HepG2 (cell line): Measurements from ENCODE around the gene HNRNPUL1. TPM values are rescaled to one million over a fixed set of nuclear protein-coding genes. Genes with fewer than 3 reads are reported as not detected.

ENCODE experiments used
- HNF4G ChIP-seq, 2 experiments: sonication (generic) in 1 of 2; formaldehyde crosslinking in 1 of 2; IDR thresholded peaks; 2 replicates each; pipeline versions ENCODE4 v1.4.0 to v1.6.1; 2011 to 2020; ENCODE audit warnings: borderline replicate concordance in 2 of 2, low read depth in 2 of 2, mild to moderate bottlenecking in 2 of 2, low read length in 1 of 2, missing genetic modification reagents in 1 of 2, moderate library complexity in 1 of 2
- IKZF5 ChIP-seq: IDR thresholded peaks from 2 replicates; pipeline ENCODE4 v1.6.1; 2018; ENCODE audit warnings: missing genetic modification reagents, mild to moderate bottlenecking, missing compliant biosample characterization
- MTA1 ChIP-seq: sonication (generic); formaldehyde crosslinking; IDR thresholded peaks from 2 replicates; pipeline ENCODE4 v1.4.0; 2020; ENCODE audit warnings: missing genetic modification reagents, mild to moderate bottlenecking, borderline replicate concordance
- SUZ12 ChIP-seq: fragments of 150-350 bp; IDR thresholded peaks from 2 replicates; pipeline ENCODE4 v1.6.1; 2014; ENCODE audit warnings: low read depth, low read length
- ZBTB21 ChIP-seq: sonication (generic); formaldehyde crosslinking; IDR thresholded peaks from 2 replicates; pipeline ENCODE4 v1.4.0; 2020; ENCODE audit warnings: missing genetic modification reagents
- ZHX2 ChIP-seq, 2 experiments: sonication (generic) in 1 of 2; formaldehyde crosslinking in 1 of 2; IDR thresholded peaks; 2 replicates each; pipeline versions ENCODE4 v1.6.1 to v1.9.0; 2014 to 2022; ENCODE audit warnings: antibody characterized with exemption in 1 of 2, borderline replicate concordance in 1 of 2, inconsistent platforms in 1 of 2, low read depth in 1 of 2, missing genetic modification reagents in 1 of 2
- ZNF350 ChIP-seq: sonication (generic); formaldehyde crosslinking; IDR thresholded peaks from 2 replicates; pipeline ENCODE4 v1.4.0; 2020; ENCODE audit warnings: mild to moderate bottlenecking, low read depth, missing genetic modification reagents, borderline replicate concordance
- ZNF414 ChIP-seq: sonication (generic); formaldehyde crosslinking; IDR thresholded peaks from 2 replicates; pipeline ENCODE4 v1.5.0; 2020; ENCODE audit warnings: missing genetic modification reagents
- ZNF501 ChIP-seq: sonication (generic); formaldehyde crosslinking; IDR thresholded peaks from 2 replicates; pipeline ENCODE4 v1.5.1; 2020; ENCODE audit warnings: mild to moderate bottlenecking, moderate library complexity, missing genetic modification reagents
- ZNF768 ChIP-seq: sonication (generic); formaldehyde crosslinking; IDR thresholded peaks from 2 replicates; pipeline ENCODE4 v1.4.0; 2020; ENCODE audit warnings: missing genetic modification reagents
- ZNF773 ChIP-seq: sonication (generic); formaldehyde crosslinking; IDR thresholded peaks from 2 replicates; pipeline ENCODE4 v1.4.0; 2020; ENCODE audit warnings: missing genetic modification reagents, borderline replicate concordance
- ZNF780A ChIP-seq: sonication (generic); formaldehyde crosslinking; IDR thresholded peaks from 2 replicates; pipeline ENCODE4 v1.8.0; 2022; ENCODE audit warnings: mild to moderate bottlenecking, missing genetic modification reagents, moderate library complexity
- ZNF788 ChIP-seq: sonication (generic); formaldehyde crosslinking; IDR thresholded peaks from 2 replicates; pipeline ENCODE4 v1.5.0; 2020; ENCODE audit warnings: mild to moderate bottlenecking, missing genetic modification reagents, borderline replicate concordance
- polyA plus RNA-seq, 8 experiments: library from polyadenylated mRNA; depleted of rRNA in 3 of 8; stranded (reverse) in 7 of 8; unstranded in 1 of 8; fragments of >200 nt; fragmentation: Illumina TruSeq in 4 of 8; extraction: Trizol in 4 of 8; gene quantifications; 2 replicates each; pipeline versions ENCODE4 v1.2.1 to v1.2.3, GENCODE V29; 2011 to 2016; ENCODE audit warnings: low read depth in 4 of 8, missing spikeins in 1 of 8, mixed read lengths in 1 of 8; ENCODE audit not compliant: insufficient read depth in 1 of 8
- total RNA-seq, 5 experiments: library from RNA; depleted of rRNA; stranded (reverse); fragments of >200 nt; fragmentation: Illumina TruSeq; extraction: Trizol; gene quantifications; 2 replicates each; pipeline ENCODE4 v1.2.3, GENCODE V29; 2016; ENCODE audit warnings: low read depth in 1 of 5
- TF ChIP-seq, protein P1 (sequence below): sonication (generic); formaldehyde crosslinking; conservative IDR thresholded peaks from 2 replicates; pipeline ENCODE4 v1.4.0; 2020; ENCODE audit warnings: missing genetic modification reagents

The HNRNPUL1 gene
- total and polyA plus RNA-seq, 2 of the 13 experiments (the other 11 are each of a cell fraction or from before 2014, with no cell fraction given), result 30.9 to 81.7 TPM

- no peak for TF ChIP-seq ZNF414
- no peak for TF ChIP-seq ZNF501 (CRISPR knock-in tag)
- no peak for TF ChIP-seq ZNF780A (CRISPR knock-in tag)
- TF ChIP-seq ZNF788 (CRISPR knock-in tag), result no peak
- TF ChIP-seq IKZF5, result no peak; the same call in 1 of the 2 replicates
- no peak for TF ChIP-seq ZNF350 (CRISPR knock-in tag)
- TF ChIP-seq, protein P1, sequence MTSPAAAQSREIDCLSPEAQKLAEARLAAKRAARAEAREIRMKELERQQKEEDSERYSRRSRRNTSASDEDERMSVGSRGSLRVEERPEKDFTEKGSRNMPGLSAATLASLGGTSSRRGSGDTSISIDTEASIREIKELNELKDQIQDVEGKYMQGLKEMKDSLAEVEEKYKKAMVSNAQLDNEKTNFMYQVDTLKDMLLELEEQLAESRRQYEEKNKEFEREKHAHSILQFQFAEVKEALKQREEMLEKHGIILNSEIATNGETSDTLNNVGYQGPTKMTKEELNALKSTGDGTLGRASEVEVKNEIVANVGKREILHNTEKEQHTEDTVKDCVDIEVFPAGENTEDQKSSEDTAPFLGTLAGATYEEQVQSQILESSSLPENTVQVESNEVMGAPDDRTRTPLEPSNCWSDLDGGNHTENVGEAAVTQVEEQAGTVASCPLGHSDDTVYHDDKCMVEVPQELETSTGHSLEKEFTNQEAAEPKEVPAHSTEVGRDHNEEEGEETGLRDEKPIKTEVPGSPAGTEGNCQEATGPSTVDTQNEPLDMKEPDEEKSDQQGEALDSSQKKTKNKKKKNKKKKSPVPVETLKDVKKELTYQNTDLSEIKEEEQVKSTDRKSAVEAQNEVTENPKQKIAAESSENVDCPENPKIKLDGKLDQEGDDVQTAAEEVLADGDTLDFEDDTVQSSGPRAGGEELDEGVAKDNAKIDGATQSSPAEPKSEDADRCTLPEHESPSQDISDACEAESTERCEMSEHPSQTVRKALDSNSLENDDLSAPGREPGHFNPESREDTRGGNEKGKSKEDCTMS (CRISPR knock-in tag), result no peak
- no peak for TF ChIP-seq ZBTB21 (CRISPR knock-in tag)
- TF ChIP-seq ZNF768 (CRISPR knock-in tag), result peak; percentile 93
- peak; percentile 61; the same call in 1 of the 2 replicates for TF ChIP-seq HNF4G (IDR thresholded peaks at IDR 0.05; ENCODE audit: borderline replicate concordance, low read depth, low read length)
- no peak for TF ChIP-seq HNF4G (CRISPR knock-in tag; IDR thresholded peaks at IDR 0.05; ENCODE audit: borderline replicate concordance, low read depth)
- TF ChIP-seq SUZ12, result no peak
- no peak for TF ChIP-seq ZNF773 (CRISPR knock-in tag)
- no peak for TF ChIP-seq MTA1 (CRISPR knock-in tag)
- no peak for TF ChIP-seq ZHX2 (IDR thresholded peaks at IDR 0.05; ENCODE audit: low read depth)
- no peak for TF ChIP-seq ZHX2 (CRISPR knock-in tag; IDR thresholded peaks at IDR 0.05; ENCODE audit: borderline replicate concordance)
These were observed 58.9 kb downstream of the HNRNPUL1 start (continued) for GRCh38 chr19:41323023-41323422.
